B cell (primary cell): Measurements from ENCODE around the gene RNF149.

Experiments used
- EZH2 ChIP-seq: IDR thresholded peaks from 2 replicates; pipeline ENCODE4 v1.6.1; 2012; ENCODE audit warnings: borderline replicate concordance, low read depth, mild to moderate bottlenecking, moderate library complexity, low read length; ENCODE audit not compliant: insufficient read depth, poor library complexity, severe bottlenecking
- TF ChIP-seq, protein P1 (sequence below): fragments of 200-600 bp; IDR thresholded peaks from one replicate; pipeline ENCODE4 v1.8.0; 2022; ENCODE audit warnings: antibody characterized with exemption, mild to moderate bottlenecking

DNA sequence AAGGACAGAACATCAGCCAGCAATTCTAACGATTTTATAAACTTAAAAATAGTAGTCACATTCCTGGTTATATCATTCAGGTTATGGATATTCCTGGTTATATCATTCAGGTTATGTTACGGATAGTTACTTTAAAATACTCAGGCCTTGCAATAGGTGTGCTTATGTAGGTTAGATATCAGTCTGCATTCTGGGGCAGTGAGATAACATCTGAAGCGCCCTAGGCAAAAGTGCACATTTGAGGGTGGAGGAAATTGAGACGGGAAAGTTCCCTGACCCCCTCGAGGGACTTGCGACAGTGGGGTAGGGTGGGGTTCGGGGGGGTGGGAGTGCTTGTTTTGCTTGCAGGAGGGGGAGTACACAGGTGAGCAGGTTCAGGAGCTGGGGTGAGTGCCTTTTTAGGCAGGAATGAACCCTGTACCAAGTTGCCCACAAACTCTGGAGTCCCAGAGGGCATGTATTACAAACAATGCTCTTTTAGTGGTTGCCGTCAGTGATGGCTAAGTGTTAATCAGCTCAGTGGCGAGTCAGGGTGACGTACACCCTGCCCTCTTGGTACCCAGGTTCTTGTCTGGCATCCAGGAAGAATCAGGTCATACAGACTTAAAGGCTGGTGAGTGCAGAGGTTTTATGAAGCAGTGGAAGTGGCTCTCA, 47.0 kb upstream of the RNF149 start:
- TF ChIP-seq, protein P1, sequence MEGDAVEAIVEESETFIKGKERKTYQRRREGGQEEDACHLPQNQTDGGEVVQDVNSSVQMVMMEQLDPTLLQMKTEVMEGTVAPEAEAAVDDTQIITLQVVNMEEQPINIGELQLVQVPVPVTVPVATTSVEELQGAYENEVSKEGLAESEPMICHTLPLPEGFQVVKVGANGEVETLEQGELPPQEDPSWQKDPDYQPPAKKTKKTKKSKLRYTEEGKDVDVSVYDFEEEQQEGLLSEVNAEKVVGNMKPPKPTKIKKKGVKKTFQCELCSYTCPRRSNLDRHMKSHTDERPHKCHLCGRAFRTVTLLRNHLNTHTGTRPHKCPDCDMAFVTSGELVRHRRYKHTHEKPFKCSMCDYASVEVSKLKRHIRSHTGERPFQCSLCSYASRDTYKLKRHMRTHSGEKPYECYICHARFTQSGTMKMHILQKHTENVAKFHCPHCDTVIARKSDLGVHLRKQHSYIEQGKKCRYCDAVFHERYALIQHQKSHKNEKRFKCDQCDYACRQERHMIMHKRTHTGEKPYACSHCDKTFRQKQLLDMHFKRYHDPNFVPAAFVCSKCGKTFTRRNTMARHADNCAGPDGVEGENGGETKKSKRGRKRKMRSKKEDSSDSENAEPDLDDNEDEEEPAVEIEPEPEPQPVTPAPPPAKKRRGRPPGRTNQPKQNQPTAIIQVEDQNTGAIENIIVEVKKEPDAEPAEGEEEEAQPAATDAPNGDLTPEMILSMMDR, result no peak
- no peak for TF ChIP-seq EZH2
